NCI-H345 treated with DMSO at 0.1 percent for 48 hours (cell line): Measurements from ENCODE around the gene TGDS.
A peak's percentile ranks its signal among the peaks of the same experiment; 100 is the strongest.
"Not testable (repeated sequence)": the region's sequence is repeated elsewhere in the genome, so short reads cannot be mapped to it uniquely, and the experiment has no call there.

Experiments
- DNase-seq: peaks from one replicate; lab custom pipeline; 2025; ENCODE audit not compliant: unreplicated experiment; lab: John Stamatoyannopoulos, UW

TGDS gene, protein sequence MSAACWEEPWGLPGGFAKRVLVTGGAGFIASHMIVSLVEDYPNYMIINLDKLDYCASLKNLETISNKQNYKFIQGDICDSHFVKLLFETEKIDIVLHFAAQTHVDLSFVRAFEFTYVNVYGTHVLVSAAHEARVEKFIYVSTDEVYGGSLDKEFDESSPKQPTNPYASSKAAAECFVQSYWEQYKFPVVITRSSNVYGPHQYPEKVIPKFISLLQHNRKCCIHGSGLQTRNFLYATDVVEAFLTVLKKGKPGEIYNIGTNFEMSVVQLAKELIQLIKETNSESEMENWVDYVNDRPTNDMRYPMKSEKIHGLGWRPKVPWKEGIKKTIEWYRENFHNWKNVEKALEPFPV

DNA sequence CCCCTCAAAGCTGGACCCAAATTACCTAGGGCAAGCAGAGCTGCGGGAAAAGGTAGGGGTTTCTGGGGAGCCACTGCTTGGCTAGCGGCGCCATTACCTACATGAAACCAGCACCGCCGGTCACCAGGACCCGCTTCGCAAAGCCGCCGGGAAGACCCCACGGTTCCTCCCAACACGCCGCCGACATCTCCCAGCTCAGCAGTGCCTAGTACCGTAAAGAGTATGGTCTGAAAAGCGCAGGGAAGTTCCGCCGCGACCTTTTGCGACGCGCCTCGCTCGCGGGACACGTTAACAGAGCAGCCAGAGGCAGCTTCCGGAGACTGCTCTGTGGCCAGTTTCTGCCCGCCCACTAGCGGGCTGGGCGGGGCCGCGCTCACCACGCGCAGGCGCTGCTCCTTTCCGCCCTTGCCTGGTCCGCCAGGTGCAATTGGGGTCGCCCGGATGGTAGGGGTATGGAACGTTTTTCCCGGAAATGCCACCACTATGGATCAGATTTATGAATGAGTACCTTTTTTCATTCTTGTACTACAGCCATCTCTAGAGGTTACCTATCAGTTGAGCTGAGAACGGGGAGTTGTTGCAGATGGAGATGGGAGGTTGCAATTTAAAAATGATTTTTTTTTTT, at the start of gene TGDS:
TGDS (minus strand) TSS at position 203 of the 625 bp plus-strand sequence; CDS start at position 187, 16 bp downstream.
- DNase-seq: peak; percentile 88

DNA sequence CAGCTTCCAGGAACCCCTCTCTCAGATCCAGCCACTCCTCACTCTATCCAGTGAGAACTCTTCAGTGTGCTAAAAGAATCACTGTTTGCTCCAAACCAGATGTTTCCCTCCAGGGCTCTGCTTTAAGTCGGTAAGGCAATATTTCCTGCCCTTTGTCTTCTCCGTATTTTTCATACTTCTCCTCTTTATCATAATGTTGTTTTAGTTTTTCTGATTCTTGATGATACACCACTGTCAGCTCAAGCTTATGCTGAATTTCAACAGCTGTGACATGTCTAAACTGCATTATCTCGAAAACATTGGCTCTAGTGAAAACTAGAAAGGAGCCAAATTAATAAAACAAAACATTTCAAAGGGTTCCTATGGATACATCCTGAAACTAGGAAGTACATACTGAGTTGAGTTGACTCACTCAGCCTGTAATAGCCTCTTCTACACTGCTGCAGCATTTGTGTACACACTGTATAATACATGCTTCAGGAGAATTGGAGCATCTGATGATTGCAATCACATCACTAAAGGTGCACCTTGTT, 45.5 kb upstream of the TGDS start:
- DNase-seq: peak; percentile 83

DNA sequence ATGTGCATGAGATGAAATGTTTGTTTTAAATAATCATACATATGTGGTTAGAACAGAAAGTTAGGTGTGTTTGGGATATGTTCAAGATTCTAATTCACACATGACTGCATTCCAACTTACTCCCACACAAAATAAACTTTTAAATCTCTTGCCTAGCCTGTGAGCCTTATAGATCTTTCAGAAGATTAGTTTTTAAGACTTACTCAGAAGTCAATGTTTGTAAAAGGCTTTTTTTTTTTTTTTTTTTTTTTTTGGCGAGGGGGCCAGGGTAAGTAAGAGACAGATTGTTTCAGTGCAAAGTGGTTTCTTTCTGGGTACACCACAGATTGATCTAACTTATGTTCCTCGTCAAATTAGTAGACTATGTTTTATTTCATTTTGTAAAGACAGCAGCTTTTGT, 44.8 kb upstream of the TGDS start:
- no peak for DNase-seq

DNA sequence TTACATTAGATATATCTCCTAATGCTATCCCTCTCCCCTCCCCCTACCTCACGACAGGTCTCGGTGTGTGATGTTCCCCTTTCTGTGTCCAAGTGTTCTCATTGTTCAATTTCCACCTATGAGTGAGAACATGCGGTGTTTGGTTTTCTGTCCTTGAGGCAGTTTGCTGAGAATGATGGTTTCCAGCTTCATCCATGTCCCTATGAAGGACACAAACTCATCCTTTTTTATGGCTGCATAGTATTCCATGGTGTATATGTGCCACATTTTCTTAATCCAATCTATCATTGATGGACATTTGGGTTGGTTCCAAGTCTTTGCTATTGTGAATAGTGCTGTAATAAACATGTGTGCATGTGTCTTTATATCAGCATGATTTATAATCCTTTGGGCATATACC, 41.7 kb upstream of the TGDS start:
- not testable (repeated sequence) for DNase-seq

DNA sequence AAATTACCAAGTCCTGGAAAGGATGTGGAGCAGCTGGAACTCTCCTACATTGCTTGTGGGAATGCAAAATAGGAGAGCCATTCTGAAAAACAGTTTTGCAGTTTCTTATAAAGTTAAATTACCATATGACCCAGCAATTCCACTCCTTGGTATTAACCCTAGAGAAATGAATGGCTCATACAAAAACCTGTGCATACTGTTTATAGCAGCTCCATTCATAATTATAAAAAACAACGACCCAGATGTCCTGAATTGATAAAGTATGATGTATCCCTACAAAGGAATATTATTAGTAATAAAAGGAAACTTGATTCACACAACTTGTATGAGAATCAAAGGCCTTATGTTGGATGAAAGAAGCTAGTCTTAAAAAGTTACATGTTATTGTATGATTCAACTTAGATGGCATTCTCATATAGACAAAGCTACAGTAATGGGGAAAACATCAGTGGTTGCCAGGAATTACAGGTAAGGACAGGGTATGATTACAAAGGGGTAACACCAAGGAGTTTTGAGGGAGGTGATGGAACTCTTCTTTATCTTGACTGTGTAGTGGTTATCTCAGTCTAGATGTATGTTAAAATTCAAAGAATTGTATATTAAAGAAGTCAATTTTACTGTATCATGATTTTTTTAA, 41.1 kb upstream of the TGDS start:
- DNase-seq: no peak

DNA sequence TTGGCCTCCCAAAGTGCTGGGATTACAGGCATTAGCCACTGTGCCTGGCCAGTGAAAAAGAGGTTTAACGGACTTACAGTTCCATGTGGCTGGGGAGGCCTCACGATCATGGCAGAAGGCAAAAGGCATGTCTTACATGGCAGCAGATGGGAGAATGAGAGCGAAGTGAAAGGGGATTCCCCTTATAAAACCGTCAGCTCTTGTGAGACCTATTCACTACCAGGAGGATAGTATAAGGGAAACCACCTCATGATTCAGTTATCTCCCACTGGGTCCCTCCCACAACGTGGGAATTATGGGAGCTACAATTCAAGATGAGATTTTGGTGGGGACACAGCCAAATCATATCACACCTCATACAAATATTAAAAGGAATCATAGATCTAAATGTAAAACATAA, 40.1 kb upstream of the TGDS start:
- DNase-seq: not testable (repeated sequence)

DNA sequence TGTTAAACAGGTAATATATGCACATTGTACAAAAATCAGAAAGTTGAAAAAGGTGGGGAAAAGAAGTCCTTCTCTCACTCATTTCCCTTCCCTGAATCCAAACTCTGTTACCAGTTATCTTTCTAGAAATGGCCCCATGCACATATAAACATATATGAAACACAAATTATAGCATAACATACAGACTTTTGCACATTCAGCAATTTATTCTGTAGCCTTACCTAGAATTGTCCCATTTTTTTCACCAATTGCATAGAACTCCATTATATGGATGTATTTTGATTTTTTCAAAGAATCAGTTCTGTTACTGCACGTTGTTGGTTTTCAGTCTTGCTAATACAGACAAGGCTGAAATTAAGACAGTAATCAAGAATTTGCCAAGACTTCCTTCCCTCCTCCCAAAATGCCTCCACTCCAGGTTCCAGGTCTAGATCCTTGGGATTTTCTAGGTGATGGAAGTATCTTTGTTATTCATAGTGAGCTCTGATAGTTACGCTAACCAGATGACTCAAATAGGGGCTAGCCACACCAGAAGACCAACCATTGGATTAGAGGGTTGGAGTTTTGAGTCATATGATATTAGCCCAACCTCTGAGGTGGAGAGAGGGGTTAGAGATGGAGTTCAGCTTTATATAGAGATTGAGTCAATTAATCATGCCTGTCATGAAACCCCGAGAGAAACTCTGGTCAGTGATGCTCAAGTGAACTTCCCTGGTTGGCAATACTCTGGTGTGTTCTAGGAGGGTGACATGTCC, 36.5 kb upstream of the TGDS start:
- no peak for DNase-seq

DNA sequence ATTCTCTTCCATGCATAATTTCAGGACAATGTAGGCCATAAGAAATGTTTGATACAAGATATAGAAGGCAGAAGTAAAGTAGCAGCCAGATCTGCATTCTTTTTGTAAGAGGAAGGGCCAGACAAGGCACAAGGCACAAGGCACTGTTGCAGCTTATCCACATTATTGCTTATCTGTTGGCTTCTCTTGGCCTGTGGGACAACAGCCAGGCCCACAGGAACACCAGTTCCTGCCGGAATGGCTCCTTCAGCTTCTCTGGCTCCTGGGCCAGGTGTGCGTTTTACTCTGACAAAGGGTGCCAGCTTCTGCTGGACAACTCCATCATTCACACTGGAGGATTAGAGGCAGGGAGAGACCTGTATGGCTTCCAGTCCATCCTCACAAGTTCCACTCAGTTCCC, 34.9 kb upstream of the TGDS start:
- DNase-seq: no peak

DNA sequence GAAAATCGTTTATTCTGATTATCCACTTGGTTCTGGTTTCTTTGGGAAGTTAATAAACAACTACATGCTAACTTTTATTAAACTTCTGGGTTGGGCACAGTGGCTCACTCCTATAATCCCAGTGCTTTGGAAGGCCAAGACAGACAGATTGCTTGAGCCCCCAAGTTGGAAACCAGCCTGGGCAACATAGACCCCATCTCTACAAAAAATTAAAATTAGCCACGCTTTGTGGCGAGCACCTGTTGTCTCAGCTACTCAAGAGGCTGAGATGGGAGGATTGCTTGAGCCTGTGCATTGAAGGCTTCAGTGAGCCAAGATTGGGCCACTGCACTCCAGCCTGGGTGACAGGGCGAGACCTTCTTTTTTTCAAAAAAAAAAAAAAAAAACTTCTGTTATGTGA, 27.4 kb upstream of the TGDS start:
- DNase-seq: no peak

DNA sequence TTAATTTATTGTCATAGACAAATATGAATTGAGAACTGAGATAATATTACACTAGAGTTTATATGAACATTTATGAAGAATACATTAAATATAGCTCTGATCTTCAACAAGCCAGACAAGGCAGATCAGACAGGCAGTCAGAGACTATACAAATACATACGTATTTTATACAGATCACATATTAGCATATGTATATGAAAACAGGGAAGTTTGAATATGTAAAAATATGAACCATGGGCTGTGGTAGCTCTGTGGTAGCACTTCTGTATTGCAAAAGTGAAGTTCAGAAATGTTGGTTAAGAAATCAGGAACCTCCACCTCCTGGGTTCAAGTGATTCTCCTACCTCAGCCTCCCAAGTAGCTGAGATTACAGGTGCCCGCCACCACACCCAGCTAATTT, 26.4 kb upstream of the TGDS start:
- no peak for DNase-seq

DNA sequence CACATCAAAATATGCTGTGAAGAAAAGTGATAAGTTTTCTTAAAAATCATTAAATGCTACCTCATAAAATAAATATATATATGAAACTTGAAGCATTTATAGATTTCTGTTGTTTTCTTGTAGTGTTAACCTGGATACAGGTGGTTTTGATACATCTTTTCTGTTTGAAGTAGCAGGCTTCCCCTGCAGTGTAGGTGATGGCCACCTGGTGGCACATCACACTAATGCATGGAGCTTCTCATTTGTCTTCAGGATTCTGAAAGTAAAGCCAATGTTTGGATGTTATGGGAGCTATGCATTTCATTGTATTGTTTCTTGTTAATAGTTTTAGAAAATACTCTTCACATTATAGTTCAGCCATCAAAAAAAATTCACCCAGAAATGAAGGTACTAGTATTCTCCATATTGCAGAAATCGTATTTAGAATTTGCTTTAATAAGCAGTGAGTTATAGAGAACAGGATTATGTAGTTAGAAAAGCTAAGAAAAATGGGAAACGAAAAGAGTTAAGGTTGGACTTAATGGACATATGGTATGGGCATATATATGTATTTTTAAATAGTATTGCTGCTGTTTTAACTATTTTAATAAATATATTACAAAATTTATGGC, 24.4 kb upstream of the TGDS start:
- DNase-seq: peak; percentile 52

DNA sequence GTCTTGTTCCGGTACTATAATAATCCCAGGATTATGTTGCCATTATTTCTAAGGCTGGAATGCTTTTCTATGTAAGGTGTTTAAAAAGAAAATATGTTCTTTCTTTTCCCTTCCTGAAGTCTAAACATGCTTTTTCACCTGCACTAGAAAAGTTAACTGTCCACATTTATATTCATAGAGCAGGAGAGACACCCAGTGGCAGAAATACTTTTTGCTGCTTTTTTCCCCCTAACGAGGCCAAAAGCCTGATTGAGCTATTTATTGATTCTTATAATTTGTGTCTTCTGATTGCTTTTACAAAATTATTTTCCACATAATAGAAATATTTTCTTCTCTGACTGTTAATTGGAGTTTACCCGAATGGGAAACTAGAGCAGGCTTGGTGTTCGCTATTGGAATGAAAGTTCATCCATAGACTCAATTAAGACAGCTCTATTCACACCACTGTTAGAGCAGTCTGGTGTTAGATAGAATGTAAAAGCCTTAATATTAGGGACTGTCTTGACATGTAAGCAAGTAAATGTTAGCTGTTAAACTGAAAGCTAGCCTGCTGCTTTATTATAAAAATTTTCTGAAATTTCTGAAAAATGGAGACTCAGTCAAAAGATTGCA, 21.5 kb upstream of the TGDS start:
- DNase-seq: peak; percentile 16

DNA sequence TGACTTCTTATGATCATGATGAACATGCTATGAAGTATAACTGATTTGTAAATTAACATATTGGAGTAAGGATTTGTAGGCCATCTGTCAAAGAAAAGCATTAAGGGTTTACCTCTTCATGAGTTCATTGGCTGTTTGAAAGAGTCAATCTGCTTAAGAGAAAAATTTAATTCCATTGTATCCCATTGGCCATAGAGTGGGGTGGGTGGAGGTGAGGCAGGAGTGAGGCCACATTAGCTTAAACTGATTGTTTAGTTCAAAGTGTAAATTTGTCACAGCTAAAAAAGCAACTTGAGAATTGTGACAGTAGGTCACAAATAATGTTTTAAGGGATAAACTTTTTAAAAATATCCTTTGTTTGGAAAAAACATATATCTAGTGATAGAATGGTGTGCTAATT, 17.1 kb upstream of the TGDS start:
- no peak for DNase-seq

DNA sequence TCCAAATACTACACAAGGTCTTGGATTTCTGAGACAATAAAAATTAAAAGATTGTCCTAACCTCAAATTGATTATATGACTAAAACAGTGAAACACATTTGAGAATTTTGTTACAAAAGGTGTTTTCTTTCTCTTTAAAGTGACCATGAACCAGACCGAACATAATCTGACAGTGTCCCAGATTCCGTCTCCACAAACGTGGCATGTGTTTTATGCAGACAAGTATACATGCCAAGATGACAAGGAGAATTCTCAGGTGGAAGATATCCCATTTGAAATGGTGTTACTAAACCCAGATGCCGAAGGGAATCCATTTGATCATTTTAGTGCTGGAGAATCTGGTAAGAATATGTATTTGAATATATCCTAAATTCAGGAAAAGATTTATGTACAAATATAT, 16.1 kb upstream of the TGDS start:
- DNase-seq: no peak

DNA sequence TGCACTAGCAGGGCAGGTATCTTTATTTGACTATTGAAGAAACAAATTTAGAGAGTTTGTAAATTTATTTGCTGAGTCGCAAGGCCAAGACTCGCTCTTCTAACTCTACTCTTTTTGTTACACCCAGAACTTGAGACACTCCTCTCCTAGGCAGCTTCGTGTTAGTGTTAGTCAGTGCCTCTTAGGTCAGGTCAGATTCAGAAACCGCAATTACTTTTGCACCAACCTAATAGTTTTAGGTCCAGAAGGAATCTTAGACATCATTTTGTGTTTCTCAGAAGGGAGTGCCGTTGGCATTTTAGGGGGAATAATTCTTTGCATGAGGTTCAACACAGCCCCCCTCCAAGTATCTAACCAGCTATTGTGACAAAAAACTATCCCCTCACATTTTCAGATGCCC, 14.5 kb upstream of the TGDS start:
- DNase-seq: no peak

DNA sequence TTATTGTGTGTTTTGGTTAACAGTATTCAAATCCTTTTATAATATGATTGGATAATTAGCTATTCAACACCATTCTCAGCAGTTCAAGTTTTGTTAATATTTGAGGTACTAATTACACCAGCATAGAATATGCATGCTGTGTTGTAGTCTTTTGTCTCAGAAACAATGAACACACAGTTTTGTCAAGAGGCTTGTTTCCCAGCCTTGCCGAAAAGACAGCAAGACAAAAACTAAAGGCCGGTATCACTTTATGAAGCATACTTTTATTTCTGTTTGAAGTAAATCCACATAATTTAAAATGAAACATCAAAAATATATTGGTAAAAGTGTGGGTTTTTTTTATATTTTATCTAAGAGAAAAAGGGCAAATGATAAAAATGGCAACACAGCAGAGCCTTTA, 13.2 kb upstream of the TGDS start:
- no peak for DNase-seq

DNA sequence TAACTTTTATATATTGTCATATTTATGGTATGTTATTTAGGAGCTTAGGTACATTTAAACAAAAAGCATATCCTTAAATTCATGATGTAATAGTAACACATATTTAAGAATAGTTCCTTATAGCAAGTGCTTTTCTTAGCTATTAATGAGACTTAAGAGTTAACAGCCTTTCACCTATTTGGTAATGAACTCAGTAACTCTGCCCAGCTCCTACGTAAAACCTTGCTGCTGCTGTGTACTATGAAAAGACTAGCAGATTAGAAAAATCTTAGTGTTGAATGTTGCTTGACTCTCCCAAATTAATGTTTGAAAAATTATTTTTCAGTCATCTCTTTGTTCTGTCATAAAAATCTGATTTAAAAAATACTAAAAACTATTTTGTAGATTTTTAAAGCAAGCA, 12.6 kb upstream of the TGDS start:
- no peak for DNase-seq

DNA sequence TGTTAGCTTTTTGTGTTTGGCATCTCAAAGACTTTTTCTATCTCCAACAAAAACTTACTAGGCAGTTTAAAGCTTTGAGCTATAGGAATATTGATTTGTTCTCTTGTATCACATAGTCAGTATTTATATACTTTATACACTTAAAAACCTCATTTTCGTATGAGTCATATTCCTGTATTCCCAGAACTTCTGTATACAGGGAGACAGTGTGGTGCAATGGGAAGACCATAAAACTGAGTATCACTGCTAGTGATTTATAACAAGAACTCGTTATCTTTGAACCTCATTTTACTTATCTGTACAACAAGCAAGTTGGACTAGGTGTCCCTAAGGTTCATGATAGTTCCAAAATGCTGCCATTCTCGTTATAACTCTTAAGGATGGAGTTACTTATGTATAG, 12.0 kb upstream of the TGDS start:
- DNase-seq: no peak

DNA sequence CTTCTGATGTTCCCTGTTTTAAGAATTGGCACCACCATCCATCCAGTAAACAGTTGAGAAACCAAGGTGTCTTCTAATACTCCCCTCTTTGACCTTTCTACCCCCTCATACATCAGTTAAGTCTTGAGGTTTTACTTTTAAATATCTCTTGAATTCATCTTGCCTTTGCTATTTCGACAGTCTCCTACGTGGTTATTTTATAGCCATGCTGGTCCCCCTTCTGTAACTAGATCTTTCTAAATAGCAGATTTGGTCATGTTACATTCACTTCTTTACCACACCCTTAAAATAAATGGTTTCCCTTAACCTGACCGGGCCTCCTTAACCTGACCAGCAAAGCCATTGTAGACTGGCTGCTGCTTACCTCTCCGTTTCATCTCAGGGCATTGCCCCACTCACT, 11.1 kb upstream of the TGDS start:
- DNase-seq: no peak

DNA sequence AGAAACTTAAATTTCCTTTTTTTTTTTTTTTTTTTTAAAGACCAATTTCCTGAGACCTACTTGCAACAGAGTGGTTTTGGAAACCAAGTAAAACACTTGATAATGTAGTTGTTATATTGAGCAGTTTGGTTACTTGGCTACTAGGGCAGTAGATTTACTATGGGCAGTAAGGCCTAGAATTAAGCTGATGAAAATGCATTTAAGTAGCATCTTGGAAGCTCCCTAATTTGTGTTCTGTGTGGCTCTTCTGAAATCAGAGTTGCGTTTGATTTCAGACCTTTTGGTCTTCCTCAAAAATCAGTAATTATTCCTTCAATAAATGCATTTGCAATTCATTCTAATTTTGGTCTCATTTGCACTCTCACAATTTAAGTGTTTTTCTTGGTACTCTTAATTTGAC, 6.5 kb upstream of the TGDS start:
- DNase-seq: no peak
